ENCODE measurements around the gene ATP5F1A.

Gene ATP5F1A

DNA sequence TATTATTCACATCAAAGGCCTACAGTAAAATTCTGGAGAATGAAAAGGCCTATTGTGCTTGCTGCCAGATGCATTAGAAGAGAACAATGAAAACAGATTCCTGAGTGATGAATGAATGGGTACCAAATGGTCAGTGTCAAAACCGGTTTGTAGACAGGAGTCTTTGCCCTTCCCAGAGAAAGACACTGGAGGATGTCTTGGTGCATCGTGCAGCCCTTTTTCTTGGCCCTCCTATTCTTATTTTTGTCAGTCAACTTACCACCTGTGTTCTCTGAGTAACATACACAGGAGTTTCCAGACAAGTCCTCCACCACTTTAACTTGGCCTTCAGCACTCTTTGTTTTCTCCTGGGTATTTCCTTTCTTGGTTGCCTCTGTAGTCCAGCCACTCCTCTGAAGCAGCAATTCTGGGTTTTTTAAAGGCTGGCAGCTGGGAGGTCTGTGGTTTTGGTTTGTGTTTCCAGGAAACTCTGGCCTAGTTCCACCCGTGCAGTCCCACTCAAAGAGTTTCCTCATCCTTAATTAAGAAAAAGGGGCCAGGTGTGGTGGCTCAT, 55.4 kb downstream of the ATP5F1A start:
- Histone ChIP-seq H3K36me3 (ENCODE audit: insufficient read depth, low read length) (no peaks in the 10 kb centered on the region), H3K4me1 (ENCODE audit: insufficient read depth, low read length, severe bottlenecking) (no peaks in the 10 kb centered on the region), H3K4me2 (ENCODE audit: low read length) (no peak overlapping the region), H3K27me3 (ENCODE audit: insufficient read depth, low read length) (no peaks in the 10 kb centered on the region), H4K20me1 (ENCODE audit: insufficient read depth, low read length) (no peaks in the 10 kb centered on the region), H3K79me2 (ENCODE audit: insufficient read depth, low read length) (no peaks in the 10 kb centered on the region), H3K27ac (ENCODE audit: low read depth, low read length, poor library complexity, severe bottlenecking) (no peak overlapping the region), H3F3A (ENCODE audit: insufficient read depth, low read length) (no peaks in the 10 kb centered on the region), H3K9me3 (ENCODE audit: low read length) (no peaks in the 10 kb centered on the region), H3K4me3 (ENCODE audit: low read depth, low read length, poor library complexity, severe bottlenecking) (no peak overlapping the region), H3K9ac (ENCODE audit: low read length) (no peak overlapping the region), H3K9me2 (ENCODE audit: low read depth, low read length) (no peaks in the 10 kb centered on the region), H2AFZ (ENCODE audit: low read length) (no peak overlapping the region)
- TF ChIP-seq CTCF (IDR thresholded peaks at IDR 0.05; ENCODE audit: low read length) (no peak), EZH2 (IDR thresholded peaks at IDR 0.05; ENCODE audit: borderline replicate concordance, low read length) (no peak)

DNA sequence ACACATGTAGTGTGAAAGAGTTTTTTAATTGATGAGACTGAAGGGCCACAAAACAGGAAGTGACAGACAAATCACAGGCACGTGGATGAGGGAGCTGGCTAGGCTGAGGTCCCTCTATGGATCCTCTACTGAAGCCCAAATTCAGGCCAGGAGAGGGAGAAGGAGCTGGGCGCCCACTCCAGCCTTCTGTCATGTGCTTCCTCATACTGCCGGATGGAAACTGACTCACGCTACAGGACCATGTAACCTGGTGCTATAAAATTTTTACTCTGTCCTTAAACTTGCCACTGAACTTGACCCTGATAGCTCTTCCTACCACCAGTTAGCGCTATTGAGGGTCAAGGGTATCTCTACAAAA, 57.4 kb downstream of the ATP5F1A start:
- Histone ChIP-seq H3K9me2 (ENCODE audit: low read depth, low read length) (no peaks in the 10 kb centered on the region), H3K4me3 (ENCODE audit: low read depth, low read length, poor library complexity, severe bottlenecking) (no peak overlapping the region), H3K9me3 (ENCODE audit: low read length) (no peaks in the 10 kb centered on the region), H4K20me1 (ENCODE audit: insufficient read depth, low read length) (no peaks in the 10 kb centered on the region), H3F3A (ENCODE audit: insufficient read depth, low read length) (no peaks in the 10 kb centered on the region), H3K9ac (ENCODE audit: low read length) (no peak overlapping the region), H3K4me1 (ENCODE audit: insufficient read depth, low read length, severe bottlenecking) (no peaks in the 10 kb centered on the region), H3K36me3 (ENCODE audit: insufficient read depth, low read length) (no peaks in the 10 kb centered on the region), H3K27me3 (ENCODE audit: insufficient read depth, low read length) (0 out of 2 replicates have a peak, but pooled peaks cover 3% of the 10 kb centered on the region), H3K4me2 (ENCODE audit: low read length) (no peak overlapping the region), H3K27ac (ENCODE audit: low read depth, low read length, poor library complexity, severe bottlenecking) (no peak overlapping the region), H2AFZ (ENCODE audit: low read length) (no peak overlapping the region), H3K79me2 (ENCODE audit: insufficient read depth, low read length) (no peaks in the 10 kb centered on the region)
- no peak for TF ChIP-seq EZH2 (IDR thresholded peaks at IDR 0.05; ENCODE audit: borderline replicate concordance, low read length)
- no peak for TF ChIP-seq CTCF (IDR thresholded peaks at IDR 0.05; ENCODE audit: low read length)

DNA sequence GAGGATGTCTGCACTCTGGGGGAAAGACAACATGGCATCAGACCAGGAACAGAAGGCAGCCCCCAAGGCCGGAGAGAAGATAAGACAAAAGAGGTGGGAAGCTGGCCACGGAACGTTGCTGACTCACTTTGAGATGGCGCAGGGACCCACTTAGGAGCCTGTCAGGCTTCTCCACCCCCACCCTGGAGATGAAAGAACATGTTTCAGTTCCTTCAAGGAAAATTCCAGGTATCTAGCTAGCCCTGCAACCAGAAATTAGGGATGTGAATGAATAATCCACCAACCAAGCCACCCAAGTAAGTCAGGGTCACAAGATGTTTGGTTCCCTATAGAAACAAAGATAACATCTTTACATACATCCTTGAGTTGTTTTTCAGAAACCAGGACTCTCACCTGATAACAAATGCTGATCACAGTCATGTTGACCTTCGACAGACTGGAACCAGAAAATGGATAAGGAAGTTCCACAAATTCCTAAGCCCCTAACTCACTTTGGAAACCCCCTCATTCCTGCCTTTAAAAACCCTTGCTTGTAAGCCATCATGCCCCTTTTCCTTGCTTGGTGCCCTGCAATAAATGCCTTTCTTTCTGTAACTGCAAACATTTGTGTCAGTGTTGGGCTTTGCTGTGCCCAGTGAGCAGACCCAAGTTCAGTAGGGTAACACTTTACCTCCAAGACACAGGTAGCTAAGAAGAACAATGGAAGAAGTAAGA, 57.9 kb downstream of the ATP5F1A start:
- Histone ChIP-seq H3K4me2 (ENCODE audit: low read length) (no peak overlapping the region), H3K27ac (ENCODE audit: low read depth, low read length, poor library complexity, severe bottlenecking) (no peak overlapping the region), H3K79me2 (ENCODE audit: insufficient read depth, low read length) (no peaks in the 10 kb centered on the region), H3K9me3 (ENCODE audit: low read length) (no peaks in the 10 kb centered on the region), H3F3A (ENCODE audit: insufficient read depth, low read length) (no peaks in the 10 kb centered on the region), H3K9me2 (ENCODE audit: low read depth, low read length) (no peaks in the 10 kb centered on the region), H2AFZ (ENCODE audit: low read length) (no peak overlapping the region), H3K9ac (ENCODE audit: low read length) (no peak overlapping the region), H4K20me1 (ENCODE audit: insufficient read depth, low read length) (no peaks in the 10 kb centered on the region), H3K27me3 (ENCODE audit: insufficient read depth, low read length) (0 out of 2 replicates have a peak, but pooled peaks cover 3% of the 10 kb centered on the region), H3K4me3 (ENCODE audit: low read depth, low read length, poor library complexity, severe bottlenecking) (no peak overlapping the region), H3K4me1 (ENCODE audit: insufficient read depth, low read length, severe bottlenecking) (no peaks in the 10 kb centered on the region), H3K36me3 (ENCODE audit: insufficient read depth, low read length) (no peaks in the 10 kb centered on the region)
- TF ChIP-seq EZH2 (IDR thresholded peaks at IDR 0.05; ENCODE audit: borderline replicate concordance, low read length) (no peak), CTCF (IDR thresholded peaks at IDR 0.05; ENCODE audit: low read length) (no peak)
